NCI-H1417 treated with DMSO at 0.1 percent for 48 hours (cell line): ENCODE data around the gene IFITM1.
"Not testable (repeated sequence)": the region's sequence is repeated elsewhere in the genome, so short reads cannot be mapped to it uniquely, and the experiment has no call there.

Experiments used
- DNase-seq: peaks from one replicate; lab custom pipeline; 2025; lab: John Stamatoyannopoulos, UW

IFITM1 gene

GRCh38 chr11:282630-283360 lies 31.0 kb upstream of the IFITM1 start:
- no peak for DNase-seq

DNA sequence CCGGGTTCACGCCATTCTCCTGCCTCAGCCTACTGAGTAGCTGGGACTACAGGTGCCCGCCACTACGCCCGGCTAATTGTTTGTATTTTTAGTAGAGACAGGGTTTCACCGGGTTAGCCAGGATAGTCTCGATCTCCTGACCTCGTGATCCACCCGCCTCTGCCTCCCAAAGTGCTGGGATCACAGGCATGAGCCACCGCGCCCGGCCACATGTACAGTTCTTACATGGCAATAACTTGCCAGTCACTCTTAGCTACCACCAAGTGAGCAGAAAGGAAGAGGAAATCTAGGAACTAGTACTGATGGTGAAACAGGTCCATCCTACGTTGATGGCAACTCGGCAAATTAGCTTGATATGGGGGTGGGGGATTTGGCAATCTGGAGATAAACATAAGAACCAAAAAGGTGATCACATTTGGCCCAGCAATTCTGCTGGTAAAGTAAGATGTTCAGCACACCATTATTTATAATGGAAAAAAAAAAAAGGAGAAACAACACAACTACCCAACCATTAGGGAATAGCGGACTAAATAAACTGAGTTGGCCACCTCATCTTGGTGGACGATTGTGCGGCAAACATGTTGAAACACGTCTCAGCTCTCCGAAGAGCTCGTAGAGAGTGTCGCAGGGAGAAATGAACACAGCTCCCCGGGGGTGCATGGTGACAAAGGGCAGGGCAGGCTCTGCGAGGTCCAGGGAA lies 30.3 kb upstream of the IFITM1 start:
- no peak for DNase-seq

DNA sequence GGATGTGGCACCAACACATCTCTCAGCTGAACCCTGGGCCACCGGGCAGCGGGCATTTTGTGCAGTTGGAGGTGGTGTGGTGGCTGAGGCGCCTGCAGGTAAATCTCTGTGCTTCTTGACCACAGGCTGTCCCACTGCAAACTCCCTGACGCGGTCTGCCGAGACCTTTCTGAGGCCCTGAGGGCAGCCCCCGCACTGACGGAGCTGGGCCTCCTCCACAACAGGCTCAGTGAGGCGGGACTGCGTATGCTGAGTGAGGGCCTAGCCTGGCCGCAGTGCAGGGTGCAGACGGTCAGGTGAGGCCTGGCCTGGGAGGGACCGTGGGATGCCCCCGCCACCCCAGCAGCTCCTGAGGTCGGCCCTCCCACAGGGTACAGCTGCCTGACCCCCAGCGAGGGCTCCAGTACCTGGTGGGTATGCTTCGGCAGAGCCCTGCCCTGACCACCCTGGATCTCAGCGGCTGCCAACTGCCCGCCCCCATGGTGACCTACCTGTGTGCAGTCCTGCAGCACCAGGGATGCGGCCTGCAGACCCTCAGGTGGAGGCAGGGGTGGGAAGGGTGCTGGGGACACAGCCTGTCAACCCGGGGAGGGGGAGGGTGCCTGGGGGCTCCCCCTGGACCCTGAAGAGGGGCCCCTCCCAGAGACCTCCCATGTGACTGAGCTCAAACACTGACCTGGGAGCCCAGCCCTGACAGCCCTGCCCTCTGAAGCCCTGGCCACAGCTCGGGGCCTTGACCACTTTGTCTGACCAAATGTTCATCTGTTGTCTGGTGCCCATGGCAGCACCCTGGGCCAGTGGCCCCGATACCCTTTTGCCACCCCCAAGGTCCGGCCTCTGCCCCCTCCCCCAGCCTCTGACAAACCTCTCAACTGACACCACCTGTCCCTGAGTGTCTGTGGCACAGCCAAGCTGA lies 29.5 kb upstream of the IFITM1 start:
- DNase-seq = no peak

DNA sequence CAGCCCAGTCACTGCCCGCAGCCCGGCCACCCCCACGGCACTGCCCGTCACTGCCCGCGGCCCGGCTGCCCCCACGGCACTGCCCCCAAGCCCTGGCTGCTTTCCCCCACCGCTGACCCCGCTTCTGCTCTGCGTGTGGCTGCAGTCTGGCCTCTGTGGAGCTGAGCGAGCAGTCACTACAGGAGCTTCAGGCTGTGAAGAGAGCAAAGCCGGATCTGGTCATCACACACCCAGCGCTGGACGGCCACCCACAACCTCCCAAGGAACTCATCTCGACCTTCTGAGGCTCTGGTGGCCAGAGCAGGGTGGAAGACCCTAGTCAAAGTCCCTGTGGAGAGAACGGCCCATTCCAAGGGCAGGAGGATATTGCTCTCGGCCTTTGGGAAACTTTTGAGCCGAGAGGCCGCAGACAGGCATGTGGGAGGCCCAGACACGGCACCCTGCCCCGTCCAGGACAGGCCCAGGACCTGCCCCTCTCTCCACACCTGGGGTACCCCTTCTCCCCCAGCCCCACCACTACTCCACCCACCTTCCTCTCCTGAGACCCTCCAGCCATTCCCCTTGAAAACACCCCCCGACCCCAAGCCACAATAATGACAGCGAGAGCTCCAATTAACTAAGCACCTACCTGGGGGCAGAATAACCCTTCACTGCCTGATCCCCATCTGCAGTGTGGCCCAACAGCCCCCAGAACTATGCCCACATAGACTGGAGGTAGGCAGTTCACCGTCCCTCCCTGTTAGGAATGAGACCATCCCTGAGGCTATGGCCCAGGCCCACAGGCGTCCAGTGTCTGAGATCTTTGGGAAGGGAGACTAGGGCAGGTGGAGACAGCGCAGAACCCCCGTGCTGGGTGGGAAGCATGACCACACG lies 28.6 kb upstream of the IFITM1 start:
- no peak for DNase-seq

GRCh38 chr11:285894-286220 lies 28.0 kb upstream of the IFITM1 start:
- DNase-seq = no peak

GRCh38 chr11:286977-287820 lies 26.6 kb upstream of the IFITM1 start:
- not testable (repeated sequence) for DNase-seq

- no peak for DNase-seq
Measured at GRCh38 chr11:287821-288477, 25.9 kb upstream of the IFITM1 start.

- DNase-seq = no peak
Measured at GRCh38 chr11:288478-289397, 25.1 kb upstream of the IFITM1 start, which contains the start of gene PGGHG. Gene PGGHG, plus strand, starts transcription at chr11:289126. Its CDS starts 691 bp downstream, at chr11:289817.

- no peak for DNase-seq
Measured at GRCh38 chr11:289398-289711, 24.5 kb upstream of the IFITM1 start.

DNA sequence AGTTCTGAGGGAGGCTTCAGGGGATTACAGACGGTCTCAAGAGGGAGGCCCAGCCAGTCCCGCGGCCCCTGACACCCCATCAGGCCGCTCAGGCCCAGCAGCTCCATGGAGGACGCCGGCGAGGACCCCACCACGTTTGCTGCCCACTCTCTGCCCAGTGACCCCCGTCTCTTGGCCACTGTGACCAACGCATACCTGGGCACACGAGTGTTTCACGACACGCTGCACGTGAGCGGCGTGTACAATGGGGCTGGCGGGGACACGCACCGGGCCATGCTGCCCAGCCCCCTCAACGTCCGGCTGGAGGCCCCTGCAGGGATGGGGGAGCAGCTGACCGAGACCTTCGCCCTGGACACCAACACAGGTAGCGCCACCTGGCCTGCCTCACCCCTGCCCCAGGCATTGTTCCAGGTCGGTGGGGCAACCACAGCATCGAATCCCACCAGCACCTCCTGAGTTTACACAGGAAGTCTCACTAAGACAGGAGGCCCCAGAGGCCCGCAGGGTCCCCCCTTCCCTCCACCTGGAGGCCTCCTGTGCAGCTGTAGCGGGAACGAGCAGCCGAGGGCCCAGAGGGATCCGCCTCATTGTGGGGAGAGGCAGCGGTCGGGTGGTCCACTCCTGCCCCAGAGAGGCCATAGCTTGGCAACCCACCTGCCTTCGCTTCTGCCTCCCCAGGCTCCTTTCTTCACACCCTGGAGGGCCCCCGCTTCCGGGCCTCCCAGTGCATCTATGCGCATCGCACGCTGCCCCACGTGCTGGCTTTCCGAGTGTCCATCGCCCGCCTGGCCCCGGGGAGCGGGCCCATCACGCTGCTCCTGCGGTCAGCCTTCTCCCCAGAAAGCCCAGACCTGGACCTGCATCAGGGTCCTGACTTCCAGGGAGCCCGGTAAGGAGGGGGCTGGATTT lies 23.9 kb upstream of the IFITM1 start:
- DNase-seq = no peak

DNA sequence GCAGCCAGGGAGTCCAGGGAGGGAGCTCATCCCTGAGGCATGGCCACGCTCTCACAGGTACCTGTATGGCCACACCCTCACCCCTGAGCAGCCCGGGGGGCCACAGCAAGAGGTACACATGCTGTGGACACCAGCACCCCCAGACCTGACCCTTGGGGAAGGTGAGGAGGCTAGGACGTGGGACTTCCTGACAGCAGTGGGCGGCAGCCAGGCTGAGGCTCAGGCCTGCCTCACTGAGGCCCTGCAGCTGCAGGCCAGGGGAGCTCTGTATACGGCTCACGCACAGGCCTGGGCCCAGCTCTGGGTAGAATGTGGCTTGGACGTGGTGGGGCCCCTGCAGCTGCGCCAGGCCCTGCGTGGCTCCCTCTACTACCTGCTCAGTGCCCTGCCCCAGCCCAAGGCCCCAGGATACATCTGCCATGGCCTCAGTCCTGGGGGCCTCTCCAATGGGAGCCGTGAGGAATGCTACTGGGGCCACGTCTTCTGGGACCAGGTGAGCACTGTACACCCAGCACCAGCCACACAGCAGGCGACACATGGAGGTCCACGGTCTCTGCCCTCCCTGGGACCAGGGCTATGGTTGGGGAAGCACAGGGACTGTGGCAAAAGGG lies 23.1 kb upstream of the IFITM1 start:
- no peak for DNase-seq

DNA sequence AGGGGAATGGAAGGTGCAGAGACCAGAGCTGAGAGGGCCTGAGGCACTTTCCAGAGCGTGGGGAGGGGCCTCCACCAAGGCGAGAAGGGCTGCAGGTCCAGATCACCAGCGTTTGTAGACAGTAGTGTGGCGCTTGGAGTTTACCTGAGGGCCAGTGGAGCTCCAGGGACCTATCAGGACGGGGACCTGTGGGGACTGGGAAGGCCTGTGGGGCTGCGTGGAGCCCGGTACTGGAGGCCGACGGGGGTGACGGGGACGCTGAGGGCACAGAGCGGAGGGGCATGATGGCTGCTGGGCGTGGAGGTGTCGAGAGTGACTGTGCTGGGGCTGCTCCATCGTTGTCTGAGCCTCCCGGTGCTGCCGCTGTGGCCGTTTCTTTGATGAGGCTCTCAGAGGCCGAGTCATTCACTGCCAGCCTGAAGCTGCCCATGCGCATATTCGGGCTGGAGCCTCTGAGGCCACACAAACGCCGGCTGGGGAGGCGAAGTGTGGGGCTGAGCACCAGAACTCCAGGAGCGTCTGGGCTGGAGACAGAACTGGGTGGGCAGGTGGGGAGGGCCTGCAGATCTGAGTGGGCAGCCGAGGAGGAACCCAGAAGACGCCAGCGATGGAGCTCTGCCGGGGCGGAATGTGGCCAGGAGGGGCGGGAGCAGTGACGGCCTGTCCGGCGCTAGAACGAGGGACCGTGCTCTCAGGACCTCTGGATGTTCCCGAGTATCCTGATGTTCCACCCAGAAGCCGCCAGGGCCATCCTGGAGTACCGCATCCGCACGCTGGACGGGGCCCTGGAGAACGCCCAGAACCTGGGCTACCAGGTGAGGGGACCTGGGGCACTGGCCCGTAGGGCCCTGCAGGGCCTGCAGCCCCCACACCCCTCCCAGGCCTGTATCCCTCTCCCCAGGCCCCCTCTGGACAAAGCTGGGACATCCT lies 22.3 kb upstream of the IFITM1 start:
- no peak for DNase-seq

- no peak for DNase-seq
Measured at GRCh38 chr11:292211-293121, 21.4 kb upstream of the IFITM1 start.

- DNase-seq = no peak
Measured at GRCh38 chr11:293271-293851, 20.5 kb upstream of the IFITM1 start.
